OCI-LY7 (cell line): ENCODE measurements around the gene PALB2. TPM values are rescaled to one million over a fixed set of nuclear protein-coding genes. Genes with fewer than 3 reads are reported as not detected.
A peak's percentile ranks its signal among the peaks of the same experiment; 100 is the strongest.

Experiments
- BruUV-seq: library from RNA; stranded (reverse); fragments of 400-500 nt; replicated peaks from 2 replicates; lab custom pipeline; 2021; lab: Mats Ljungman, UMichigan
- CTCF ChIA-PET: fragments of 300-600 bp; sonication (Branson Sonifier 250); formaldehyde crosslinking; loops from one replicate; lab custom pipeline; 2022; ENCODE audit warnings: antibody characterized with exemption; ENCODE audit not compliant: unreplicated experiment; lab: Charles Lee
- POLR2A ChIA-PET: fragments of 300-600 bp; sonication (Branson Sonifier 250); formaldehyde crosslinking; loops from one replicate; lab custom pipeline; 2022; ENCODE audit warnings: antibody characterized with exemption; lab: Charles Lee
- DNase-seq: peaks from one replicate; pipeline ENCODE4 v3.0.0-alpha.2; 2015; ENCODE audit warnings: low spot score
- H2AFZ ChIP-seq: fragments of 200-600 bp; sonication (generic), shearing (Covaris generic); 2 replicates; pipeline ENCODE4 v1.6.1; 2014; ENCODE audit warnings: mild to moderate bottlenecking, antibody characterized with exemption, low read length, moderate library complexity
- H3K27ac ChIP-seq: fragments of 200-600 bp; sonication (generic); 2 replicates; pipeline ENCODE4 v1.5.1; 2014; ENCODE audit warnings: mixed run types, low read depth, mild to moderate bottlenecking, moderate library complexity, low read length, inconsistent platforms; ENCODE audit not compliant: poor library complexity, severe bottlenecking
- H3K36me3 ChIP-seq: fragments of 200-600 bp; sonication (generic); 2 replicates; pipeline ENCODE4 v1.6.1; 2014; ENCODE audit warnings: mild to moderate bottlenecking, antibody characterized with exemption, low read length, moderate library complexity, mixed read lengths; ENCODE audit not compliant: insufficient read depth
- H3K4me1 ChIP-seq: fragments of 200-600 bp; sonication (generic); 2 replicates; pipeline ENCODE4 v1.5.1; 2014; ENCODE audit warnings: mild to moderate bottlenecking, low read length; ENCODE audit not compliant: insufficient read depth, poor library complexity, severe bottlenecking
- H3K4me2 ChIP-seq: fragments of 200-600 bp; sonication (generic); 2 replicates; pipeline ENCODE4 v1.6.1; 2014; ENCODE audit warnings: mild to moderate bottlenecking, low read length
- H3K4me3 ChIP-seq: fragments of 200-600 bp; sonication (generic); 2 replicates; pipeline ENCODE4 v1.5.1; 2014; ENCODE audit warnings: mild to moderate bottlenecking, low read depth, low read length; ENCODE audit not compliant: poor library complexity, severe bottlenecking
- H3K79me2 ChIP-seq: fragments of 200-600 bp; sonication (generic); 2 replicates; pipeline ENCODE4 v1.6.1; 2016; ENCODE audit warnings: low read depth, mild to moderate bottlenecking, low read length, moderate library complexity, mixed read lengths; ENCODE audit not compliant: insufficient read depth
- H3K9me2 ChIP-seq: fragments of 200-600 bp; sonication (generic); 2 replicates; pipeline ENCODE4 v1.6.1; 2016; ENCODE audit warnings: mild to moderate bottlenecking, low read length, mixed read lengths; ENCODE audit not compliant: insufficient read depth
- H3K9me3 ChIP-seq: fragments of 200-600 bp; sonication (generic); 2 replicates; pipeline ENCODE4 v1.6.1; 2014; ENCODE audit warnings: mild to moderate bottlenecking, mixed run types, low read length, mixed read lengths
- H4K20me1 ChIP-seq: fragments of 200-600 bp; sonication (generic); 2 replicates; pipeline ENCODE4 v1.6.1; 2014; ENCODE audit warnings: mild to moderate bottlenecking, antibody characterized with exemption, low read length, moderate library complexity, mixed read lengths; ENCODE audit not compliant: insufficient read depth
- CTCF ChIP-seq: fragments of 200-600 bp; sonication (generic); conservative IDR thresholded peaks from 2 replicates; pipeline ENCODE4 v1.5.1; 2014; ENCODE audit warnings: mild to moderate bottlenecking, antibody characterized with exemption, low read length, moderate library complexity, mixed read lengths
- EZH2phosphoT487 ChIP-seq: fragments of 200-600 bp; sonication (generic); IDR thresholded peaks from 2 replicates; pipeline ENCODE4 v1.6.1; 2018; ENCODE audit warnings: low read depth, borderline replicate concordance, mild to moderate bottlenecking, mixed run types, antibody characterized with exemption, low read length, moderate library complexity, mixed read lengths
- intact Hi-C: fragments of 100-400 bp; cut with micrococcal nuclease; formaldehyde crosslinking; loops from one replicate; pipeline ENCODE4 v1.10.0; 2022; ENCODE audit not compliant: unreplicated experiment
- total RNA-seq, 2 experiments: library from RNA; depleted of rRNA in 1 of 2; stranded (reverse); fragments of >200 nt in 1 of 2; shearing (Covaris generic) in 1 of 2; gene quantifications; 2 replicates each; pipeline ENCODE4 v1.2.3, GENCODE V29; 2014 to 2022

The PALB2 gene
- total RNA-seq, 2 experiments from 2014 or later, result 16.6 to 35.1 TPM

GRCh38 chr16:23561586-23561985, 79.5 kb downstream of the PALB2 start:
- TF ChIP-seq CTCF, result peak; percentile 56
- TF ChIP-seq EZH2phosphoT487, result no peak
- ChIA-PET POLR2A (interaction anchor here (0.6 kb wide), 1 partner anchor 134 kb away, joined by 3 read pairs; no protein-coding TSS in a partner anchor), CTCF (no interaction called here)
- H2AFZ ChIP-seq, result no peak overlapping the region
- peaks cover 74% of the 10 kb centered on the region for H3K36me3 ChIP-seq
- intact Hi-C loops, result no loop called here
- DNase-seq, result no peak
- H3K4me1 ChIP-seq, result peaks cover 15% of the 10 kb centered on the region
- no peak overlapping the region for H3K4me2 ChIP-seq
- H4K20me1 ChIP-seq, result no peaks in the 10 kb centered on the region; the same call in 1 of the 2 replicates
- no peak overlapping the region for H3K27ac ChIP-seq
- no TSS peak for BruUV-seq
- H3K9me3 ChIP-seq, result no peaks in the 10 kb centered on the region
- peaks cover 35% of the 10 kb centered on the region for H3K79me2 ChIP-seq
- H3K9me2 ChIP-seq, result no peaks in the 10 kb centered on the region
- H3K4me3 ChIP-seq, result no peak overlapping the region

- Histone ChIP-seq H3K36me3 (peaks cover 58% of the 10 kb centered on the region), H3K4me1 (peaks cover 41% of the 10 kb centered on the region), H3K4me2 (peak overlapping the region; percentile 98), H3K27ac (peak overlapping the region; percentile 35), H3K9me3 (no peaks in the 10 kb centered on the region), H4K20me1 (no peaks in the 10 kb centered on the region; the same call in 1 of the 2 replicates), H3K79me2 (peaks cover 69% of the 10 kb centered on the region), H3K4me3 (peak overlapping the region; percentile 98), H3K9me2 (no peaks in the 10 kb centered on the region), H2AFZ (peak overlapping the region; percentile 57; the same call in 1 of the 2 replicates)
- peak; percentile 9 for DNase-seq
- TF ChIP-seq EZH2phosphoT487, result no peak
- TF ChIP-seq CTCF, result no peak
- BruUV-seq, result no TSS peak
- intact Hi-C loops, result loop anchor here (1.0 to 2.0 kb wide), 5 partner anchors 38 to 120 kb away; partner anchors contain the start of genes DCTN5, NDUFAB1, PALB2 and PLK1
- CTCF ChIA-PET, result interaction anchor here (2.3 kb wide), 1 partner anchor 39 kb away, joined by 7 read pairs; no protein-coding TSS in a partner anchor
- POLR2A ChIA-PET, result interaction anchor here (0.6 to 1.3 kb wide), 5 partner anchors 30 to 107 kb away, joined by 3 to 7 read pairs (median 4); no protein-coding TSS in a partner anchor
These were observed 83.1 kb downstream of the PALB2 start for GRCh38 chr16:23557779-23558702.
